Activated CD4-positive, CD25-positive, alpha-beta regulatory T cell (primary cell): Measurements from ENCODE around the gene HECTD4.
"Not testable (repeated sequence)": the region's sequence is repeated elsewhere in the genome, so short reads cannot be mapped to it uniquely, and the experiment has no call there.

Source experiments
- DNase-seq, 4 experiments: peaks; one replicate each; lab custom pipeline; 2025; lab: John Stamatoyannopoulos, UW

Gene HECTD4

GRCh38 chr12:112406519-112407488, 24.6 kb upstream of the HECTD4 start:
- no peak for DNase-seq

DNA sequence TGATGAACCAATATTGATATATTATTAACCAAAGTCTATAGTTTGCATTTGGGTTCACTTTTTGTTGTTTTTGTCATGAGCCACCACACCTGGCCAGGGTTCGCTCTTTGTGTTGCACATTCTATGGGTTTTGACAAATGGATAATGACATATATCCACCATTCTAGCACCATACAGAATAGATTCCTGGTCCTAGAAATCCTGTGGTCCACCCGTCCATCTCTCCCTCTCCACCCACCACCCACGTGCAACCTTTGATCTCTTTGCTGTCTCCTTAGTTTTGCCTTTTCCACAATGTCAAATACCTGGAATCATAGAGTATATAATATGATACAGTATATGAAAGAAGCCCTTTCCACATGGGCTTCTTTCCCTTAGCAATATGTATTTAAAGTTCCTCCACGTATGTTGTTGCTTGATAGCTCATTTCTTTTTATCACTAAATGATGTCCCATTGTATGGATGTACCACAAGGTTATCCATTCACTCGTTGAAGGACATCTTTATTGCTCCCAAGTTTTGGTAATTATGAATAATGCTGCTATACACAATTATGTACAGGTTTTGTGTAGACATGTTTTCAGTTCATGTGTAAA, 19.8 kb upstream of the HECTD4 start:
- no peak for DNase-seq

DNA sequence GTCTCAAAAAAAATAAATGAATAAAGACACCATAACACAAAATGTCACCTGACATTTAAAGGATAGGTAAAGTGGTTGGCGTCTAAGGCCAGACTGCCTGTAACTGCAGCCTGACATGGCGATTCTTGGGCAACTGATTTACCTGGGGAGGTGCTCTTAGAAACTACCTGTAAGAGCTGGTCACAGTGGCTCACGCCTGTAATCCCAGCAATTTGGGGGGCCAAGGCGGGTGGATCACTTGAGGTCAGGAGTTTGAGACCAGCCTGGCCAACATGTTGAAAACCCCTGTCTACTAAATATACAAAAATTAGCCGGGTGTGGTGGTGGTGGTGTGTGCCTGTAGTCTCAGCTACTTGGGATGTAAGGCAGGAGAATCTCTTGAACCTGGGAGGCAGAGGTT, 18.8 kb upstream of the HECTD4 start:
- no peak for DNase-seq

DNA sequence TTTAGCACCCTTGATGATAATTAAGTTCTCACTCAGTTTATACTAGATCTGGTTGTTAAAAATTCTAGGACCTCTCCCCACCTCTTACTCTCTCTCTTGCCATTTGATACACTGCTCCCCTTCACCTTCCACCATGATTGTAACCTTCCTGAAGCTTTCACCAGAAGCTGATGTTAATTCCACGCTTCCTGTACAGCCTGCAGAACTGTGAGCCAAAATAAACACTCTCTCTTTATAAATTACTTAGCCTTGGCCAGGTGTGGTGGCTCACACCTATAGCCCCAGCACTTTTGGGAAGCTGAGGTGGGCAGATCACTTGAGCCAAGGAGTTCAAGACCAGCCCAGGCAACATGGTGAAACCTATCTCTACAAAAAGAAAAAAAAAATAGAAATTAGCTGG, 11.1 kb upstream of the HECTD4 start:
- DNase-seq = no peak

DNA sequence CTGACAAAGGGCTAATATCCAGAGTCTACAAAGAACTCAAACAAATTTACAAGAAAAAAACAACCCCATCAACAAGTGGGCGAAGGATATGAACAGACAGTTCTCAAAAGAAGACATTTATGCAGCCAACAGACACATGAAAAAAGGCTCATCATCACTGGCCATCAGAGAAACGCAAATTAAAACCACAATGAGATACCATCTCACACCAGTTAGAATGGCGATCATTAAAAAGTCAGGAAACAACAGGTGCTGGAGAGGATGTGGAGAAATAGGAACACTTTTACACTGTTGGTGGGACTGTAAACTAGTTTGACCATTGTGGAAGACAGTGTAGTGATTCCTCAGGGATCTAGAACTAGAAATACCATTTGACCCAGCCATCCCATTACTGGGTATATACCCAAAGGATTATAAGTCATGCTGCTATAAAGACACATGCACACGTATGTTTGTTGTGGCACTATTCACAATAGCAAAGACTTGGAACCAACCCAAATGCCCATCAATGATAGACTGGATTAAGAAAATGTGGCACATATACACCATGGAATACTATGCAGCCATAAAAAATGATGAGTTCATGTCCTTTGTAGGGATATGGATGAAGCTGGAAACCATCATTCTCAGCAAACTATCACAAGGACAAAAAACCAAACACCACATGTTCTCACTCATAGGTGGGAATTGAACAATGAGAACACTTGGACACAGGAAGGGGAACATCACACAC, 7.9 kb upstream of the HECTD4 start:
- DNase-seq = not testable (repeated sequence)

DNA sequence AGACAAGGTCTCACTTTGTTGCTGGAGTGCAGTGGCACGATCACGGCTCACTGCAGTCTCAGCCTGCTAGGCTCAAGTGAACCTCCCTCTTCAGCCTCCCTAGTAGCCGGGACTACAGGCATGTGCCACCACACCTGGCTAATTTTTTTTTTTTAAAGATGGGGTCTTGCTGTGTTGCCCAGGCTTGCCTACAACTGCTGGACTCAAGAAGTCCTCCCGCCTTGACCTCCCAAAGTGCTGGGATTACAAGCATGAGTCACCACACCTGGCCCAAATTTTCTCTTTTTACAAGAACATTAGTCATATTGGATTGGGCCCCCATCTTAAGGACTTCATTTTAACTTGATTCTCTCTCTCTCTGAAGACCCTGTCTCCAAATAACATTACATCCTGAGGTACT, 7.0 kb upstream of the HECTD4 start:
- DNase-seq = no peak

- DNase-seq = no peak
These were observed 4.5 kb upstream of the HECTD4 start for GRCh38 chr12:112386726-112387125.

- DNase-seq = no peak
These were observed 635 bp upstream of the HECTD4 start for GRCh38 chr12:112382866-112383265.

DNA sequence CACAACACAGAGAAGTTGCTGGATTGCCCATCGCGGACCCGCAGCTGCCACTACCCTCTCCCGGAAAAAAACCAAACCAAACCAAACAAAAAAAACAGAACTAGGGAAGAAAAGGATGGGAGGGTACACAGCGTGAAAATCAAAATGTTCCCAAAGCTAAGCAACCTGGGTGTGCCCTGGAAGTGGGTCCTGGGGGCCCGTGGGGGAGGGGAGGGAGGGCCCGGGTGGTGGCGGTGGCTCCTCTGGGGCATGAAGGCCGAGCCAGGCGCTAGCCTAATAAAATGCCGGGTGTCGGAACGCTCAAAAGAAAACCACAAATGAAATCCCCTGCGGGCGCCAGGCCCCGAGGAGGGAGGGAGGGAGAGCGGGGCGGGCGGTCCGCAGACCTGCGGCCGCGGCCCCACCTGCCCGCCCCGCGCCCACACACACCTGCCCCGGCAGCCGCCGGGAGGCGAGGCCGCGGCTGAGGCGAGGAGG, 787 bp downstream of the HECTD4 start:
- no peak for DNase-seq

- DNase-seq = no peak
These were observed 1.4 kb downstream of the HECTD4 start for GRCh38 chr12:112380663-112381405.

DNA sequence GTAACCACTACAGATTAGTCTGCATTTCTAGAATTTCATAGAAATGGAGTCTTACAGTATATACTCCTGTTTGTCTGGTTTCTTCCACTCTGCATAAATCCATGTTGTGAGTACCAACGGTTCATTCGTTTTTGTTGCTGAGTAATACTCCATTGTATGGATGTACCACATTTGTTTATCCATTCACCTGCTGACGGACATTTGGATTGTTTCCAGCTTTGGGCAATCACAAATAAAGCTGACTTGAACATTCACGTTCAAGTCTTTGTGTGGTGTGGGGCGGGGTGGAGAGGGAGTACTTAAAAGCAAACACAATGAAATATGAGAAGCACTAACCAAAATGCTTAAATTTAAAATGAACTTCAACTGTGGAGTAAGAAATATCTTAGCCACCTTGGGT, 7.1 kb downstream of the HECTD4 start:
- DNase-seq = no peak

DNA sequence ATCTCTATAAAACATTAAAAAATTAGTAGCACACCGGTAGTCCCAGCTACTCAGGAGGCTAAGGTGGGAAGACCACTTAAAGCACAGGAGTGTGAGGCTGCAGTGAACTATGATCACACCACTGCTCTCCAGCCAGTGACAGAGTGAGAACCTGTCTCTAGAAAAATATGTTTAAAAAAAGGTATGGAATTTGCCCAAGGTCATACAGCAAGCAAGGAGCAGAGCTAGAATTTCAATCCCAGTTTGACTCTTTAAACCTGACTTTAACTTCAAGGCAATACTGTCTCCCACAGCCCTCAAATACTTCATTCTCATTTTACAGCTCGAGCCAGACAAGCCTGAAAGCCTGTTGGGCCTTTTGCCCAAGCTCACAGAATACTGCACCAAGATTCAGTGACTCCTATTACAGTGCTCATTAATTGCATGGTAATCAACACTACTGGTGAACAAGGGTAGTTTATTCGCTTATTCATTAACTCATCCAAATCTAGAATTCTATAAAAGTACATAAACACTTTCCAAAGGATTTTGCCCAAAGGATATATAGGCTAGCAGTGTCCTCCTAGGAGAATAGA, 8.0 kb downstream of the HECTD4 start:
- DNase-seq = no peak

- no peak for DNase-seq
These were observed 11.2 kb downstream of the HECTD4 start for GRCh38 chr12:112370868-112371510.

- no peak for DNase-seq
These were observed 12.0 kb downstream of the HECTD4 start for GRCh38 chr12:112370199-112370598.

DNA sequence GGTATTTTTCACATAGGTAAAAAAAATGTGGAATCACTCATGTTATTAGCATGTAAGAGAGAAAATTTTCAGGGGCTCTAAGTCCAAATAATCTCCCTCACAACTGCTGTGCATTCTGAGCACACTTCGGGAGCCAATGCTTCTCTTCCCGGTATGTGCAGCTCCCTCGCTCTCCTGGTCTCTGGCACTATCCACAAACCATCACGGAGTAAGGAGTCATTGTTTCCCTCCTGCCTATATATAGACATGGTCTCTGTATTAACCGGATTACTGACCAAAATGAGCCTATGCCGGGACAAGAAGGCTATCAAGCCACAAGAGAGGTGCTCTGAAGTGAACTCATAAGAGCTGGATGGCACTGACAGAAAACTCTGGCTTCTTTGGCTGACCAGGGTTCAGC, 13.4 kb downstream of the HECTD4 start:
- DNase-seq = no peak

GRCh38 chr12:112367965-112368364, 14.3 kb downstream of the HECTD4 start:
- no peak for DNase-seq

GRCh38 chr12:112362310-112362709, 19.9 kb downstream of the HECTD4 start:
- DNase-seq = no peak

DNA sequence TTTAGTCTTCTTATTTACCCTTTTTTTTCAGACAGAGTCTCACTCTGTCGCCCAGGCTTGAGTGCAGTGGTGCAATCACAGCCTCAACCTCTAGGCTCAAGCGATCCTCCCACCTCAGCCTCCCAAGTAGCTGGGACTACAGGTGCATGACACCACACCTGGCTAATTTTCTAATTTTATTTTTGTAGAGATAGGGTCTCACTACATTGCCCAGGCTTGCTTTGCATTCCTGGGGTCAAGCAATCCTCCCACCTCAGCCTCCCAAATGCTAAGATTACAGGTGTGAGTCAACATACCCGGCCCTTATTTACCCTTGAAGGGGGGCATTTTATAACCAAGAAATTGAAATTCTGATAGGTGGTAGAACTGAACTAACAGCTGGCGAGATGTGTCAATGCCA, 21.0 kb downstream of the HECTD4 start:
- no peak for DNase-seq

GRCh38 chr12:112359290-112359689, 22.9 kb downstream of the HECTD4 start:
- DNase-seq = no peak

- no peak for DNase-seq
These were observed 25.0 kb downstream of the HECTD4 start for GRCh38 chr12:112357214-112357613.

DNA sequence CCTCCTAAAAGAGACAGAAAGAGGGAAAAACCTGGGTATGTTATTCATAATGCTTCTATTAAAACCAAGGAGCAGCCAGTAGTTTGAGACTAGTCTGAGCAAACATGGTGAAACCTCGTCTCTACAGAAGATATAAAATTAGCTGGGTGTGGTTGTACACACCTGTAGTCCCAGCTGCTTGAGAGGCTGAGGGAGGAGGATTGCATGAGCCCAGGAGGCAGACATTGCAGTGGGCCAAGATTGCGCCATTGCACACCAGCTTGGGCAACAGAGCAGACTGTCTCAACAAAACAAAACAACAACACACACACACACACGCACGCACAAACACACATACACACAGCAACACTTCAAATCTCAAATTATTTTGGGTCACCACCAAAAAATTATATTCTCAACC, 27.8 kb downstream of the HECTD4 start:
- no peak for DNase-seq
